UCSD-AML1 (cell line): ENCODE measurements around the gene SVIL.

Experiments used
- DNase-seq: peaks from one replicate; lab custom pipeline; 2025; ENCODE audit not compliant: unreplicated experiment; lab: John Stamatoyannopoulos, UW

The SVIL gene, protein sequence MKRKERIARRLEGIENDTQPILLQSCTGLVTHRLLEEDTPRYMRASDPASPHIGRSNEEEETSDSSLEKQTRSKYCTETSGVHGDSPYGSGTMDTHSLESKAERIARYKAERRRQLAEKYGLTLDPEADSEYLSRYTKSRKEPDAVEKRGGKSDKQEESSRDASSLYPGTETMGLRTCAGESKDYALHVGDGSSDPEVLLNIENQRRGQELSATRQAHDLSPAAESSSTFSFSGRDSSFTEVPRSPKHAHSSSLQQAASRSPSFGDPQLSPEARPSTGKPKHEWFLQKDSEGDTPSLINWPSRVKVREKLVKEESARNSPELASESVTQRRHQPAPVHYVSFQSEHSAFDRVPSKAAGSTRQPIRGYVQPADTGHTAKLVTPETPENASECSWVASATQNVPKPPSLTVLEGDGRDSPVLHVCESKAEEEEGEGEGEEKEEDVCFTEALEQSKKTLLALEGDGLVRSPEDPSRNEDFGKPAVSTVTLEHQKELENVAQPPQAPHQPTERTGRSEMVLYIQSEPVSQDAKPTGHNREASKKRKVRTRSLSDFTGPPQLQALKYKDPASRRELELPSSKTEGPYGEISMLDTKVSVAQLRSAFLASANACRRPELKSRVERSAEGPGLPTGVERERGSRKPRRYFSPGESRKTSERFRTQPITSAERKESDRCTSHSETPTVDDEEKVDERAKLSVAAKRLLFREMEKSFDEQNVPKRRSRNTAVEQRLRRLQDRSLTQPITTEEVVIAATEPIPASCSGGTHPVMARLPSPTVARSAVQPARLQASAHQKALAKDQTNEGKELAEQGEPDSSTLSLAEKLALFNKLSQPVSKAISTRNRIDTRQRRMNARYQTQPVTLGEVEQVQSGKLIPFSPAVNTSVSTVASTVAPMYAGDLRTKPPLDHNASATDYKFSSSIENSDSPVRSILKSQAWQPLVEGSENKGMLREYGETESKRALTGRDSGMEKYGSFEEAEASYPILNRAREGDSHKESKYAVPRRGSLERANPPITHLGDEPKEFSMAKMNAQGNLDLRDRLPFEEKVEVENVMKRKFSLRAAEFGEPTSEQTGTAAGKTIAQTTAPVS (N-terminal part only)

GRCh38 chr10:29634764-29635625 lies at the start of gene SVIL:
TSS of gene SVIL (minus strand) at chr10:29634971. CDS start at chr10:29555058, 79,913 bp downstream.
- no peak for DNase-seq

DNA sequence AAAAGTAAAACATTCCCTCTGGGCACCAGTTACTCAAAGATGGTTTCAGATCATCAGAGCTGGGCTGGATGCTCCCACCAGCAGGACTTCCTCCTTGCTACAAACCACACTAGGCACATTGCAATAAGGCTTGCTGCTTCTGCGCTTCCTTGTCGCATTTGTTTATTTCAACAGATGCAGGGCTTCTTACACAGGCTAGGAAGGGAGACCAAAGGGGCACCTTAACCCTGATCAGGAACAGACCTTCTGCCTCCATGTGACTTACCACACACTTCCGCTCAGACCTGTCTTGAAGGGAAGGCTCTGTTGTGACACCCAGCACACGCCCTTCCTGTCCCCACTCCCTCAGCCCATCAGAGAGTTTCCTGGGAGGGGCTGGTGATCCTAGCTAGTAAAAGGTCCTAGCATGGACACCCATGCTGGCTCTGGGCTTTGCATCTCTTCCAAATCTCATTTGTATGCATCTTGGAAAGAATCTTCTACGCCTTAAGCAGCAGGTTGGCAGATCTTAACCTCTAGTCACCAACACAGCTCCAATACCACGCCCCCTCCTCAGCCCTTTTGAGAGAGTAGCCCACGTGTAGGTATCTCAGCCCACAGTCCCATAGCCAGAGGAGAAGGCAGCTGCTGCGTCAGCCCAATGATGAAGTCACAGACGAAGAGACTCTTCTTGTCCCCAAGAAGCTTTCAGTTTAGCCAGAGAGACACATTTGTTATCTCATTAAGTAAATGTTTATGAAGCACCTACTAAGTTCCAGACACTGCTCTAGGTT lies 47.1 kb upstream of the SVIL start:
- DNase-seq: peak; percentile 77

GRCh38 chr10:29680091-29680490 lies 45.3 kb upstream of the SVIL start:
- DNase-seq: no peak

GRCh38 chr10:29676732-29677131 lies 42.0 kb upstream of the SVIL start:
- DNase-seq: no peak

DNA sequence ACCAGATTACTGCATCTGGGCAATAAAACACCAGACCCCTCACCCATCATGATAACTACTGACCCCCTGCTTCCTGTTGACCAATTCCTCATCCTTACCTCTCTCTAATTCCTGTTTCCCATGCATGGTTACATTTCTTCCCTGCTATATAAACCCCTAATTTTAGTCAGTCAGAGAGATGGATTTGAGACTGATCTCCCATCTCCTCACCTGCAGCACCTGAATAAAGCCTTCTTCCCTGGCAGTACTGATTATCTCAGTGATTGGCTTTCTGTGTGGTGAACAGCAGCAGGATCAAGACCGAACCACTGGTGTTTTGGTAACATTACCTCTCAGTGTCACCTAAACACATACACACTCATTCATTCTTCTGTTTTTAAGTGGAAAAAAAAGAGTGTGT lies 41.2 kb upstream of the SVIL start:
- no peak for DNase-seq

DNA sequence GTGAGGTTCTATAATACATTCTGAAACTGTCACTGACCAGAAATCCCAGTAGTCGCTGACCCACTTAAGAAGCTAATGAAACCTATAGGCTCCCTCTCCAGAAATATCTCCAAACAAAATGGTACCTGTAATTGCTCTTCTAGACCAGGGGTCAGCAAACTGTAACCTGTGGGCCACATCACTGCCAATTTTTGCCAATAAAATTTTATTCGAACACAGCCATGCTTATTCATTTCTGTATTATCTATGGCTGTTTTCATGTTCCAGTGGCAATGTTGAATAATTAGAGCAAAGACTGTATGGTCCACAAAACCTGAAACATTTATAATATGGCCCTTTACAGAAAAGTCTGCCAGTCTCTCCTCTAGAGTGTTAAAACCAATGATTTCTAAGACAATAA lies 37.2 kb upstream of the SVIL start:
- DNase-seq: no peak

GRCh38 chr10:29671228-29671780 lies 36.5 kb upstream of the SVIL start:
- DNase-seq: no peak

- DNase-seq: no peak
Observed at GRCh38 chr10:29670761-29671160, 36.0 kb upstream of the SVIL start.

- DNase-seq: peak; percentile 15
Observed at GRCh38 chr10:29669149-29669548, 34.4 kb upstream of the SVIL start.

GRCh38 chr10:29668628-29669027 lies 33.9 kb upstream of the SVIL start:
- no peak for DNase-seq

- no peak for DNase-seq
Observed at GRCh38 chr10:29667191-29667590, 32.4 kb upstream of the SVIL start.

- no peak for DNase-seq
Observed at GRCh38 chr10:29666201-29666600, 31.4 kb upstream of the SVIL start.

DNA sequence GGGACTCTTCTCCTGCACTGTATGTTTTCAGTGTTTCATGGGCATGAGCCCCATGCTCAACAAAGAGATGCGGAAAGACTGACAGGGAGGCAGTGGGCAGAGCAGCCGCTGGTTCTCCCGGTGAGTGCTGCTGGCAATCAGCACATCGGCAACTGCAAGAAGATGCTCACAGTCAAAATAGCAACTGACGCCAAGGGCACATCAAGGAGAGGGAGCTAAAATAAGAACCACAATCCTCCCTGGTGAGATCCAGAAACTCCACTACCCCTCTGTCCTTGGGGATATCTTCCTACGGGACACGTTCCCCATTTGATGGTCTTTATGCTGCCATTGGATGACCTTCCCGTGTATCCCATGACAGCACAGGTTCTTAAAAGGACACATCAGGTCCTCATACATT lies 28.9 kb upstream of the SVIL start:
- DNase-seq: no peak

DNA sequence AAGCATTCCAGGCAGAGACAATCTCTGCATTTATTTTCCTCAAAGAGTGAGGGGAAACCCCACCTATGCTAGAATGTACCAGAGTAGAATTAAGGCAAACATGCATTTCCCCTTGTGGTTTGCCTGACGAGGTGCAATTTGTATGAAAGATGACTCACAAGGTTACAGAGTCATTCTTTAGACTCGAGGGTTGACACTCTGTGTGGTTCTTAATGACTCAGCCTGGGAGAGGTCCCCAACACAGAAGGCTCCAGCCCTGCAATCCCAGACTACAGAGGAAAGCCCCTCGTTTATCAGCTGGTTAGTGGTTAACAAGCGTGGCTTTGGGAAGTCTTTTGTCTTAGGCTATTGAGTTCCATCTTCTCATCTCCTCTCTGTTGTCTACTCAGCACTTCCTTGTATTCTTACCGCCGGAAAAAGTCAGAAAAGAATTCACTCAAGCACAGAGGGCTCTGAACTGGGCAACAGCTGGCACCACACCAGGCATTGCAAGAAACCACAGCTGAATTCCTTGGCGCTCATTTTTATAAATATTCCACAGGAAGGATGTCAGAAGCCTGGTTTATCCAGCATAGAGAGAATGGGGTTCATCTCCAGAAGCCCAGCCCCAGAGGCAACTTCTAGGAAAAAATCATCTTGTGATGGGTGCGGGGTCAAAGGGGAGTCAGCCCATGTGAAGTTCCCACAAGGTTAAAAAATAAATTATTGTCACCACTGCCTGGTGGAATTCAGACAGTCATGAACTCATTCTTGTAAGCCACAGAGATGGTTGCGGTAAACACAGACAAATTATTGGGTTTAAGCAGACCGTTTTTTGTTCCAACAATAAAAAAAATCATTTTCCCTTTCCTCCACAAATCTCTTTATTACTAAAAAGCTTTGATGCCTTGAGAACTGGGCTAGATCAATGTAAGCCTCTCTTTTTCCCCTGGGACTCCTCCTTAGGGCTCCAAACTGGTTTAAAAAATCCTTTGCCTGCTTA lies 24.5 kb upstream of the SVIL start:
- peak; percentile 35 for DNase-seq

- no peak for DNase-seq
Observed at GRCh38 chr10:29657719-29658274, 23.0 kb upstream of the SVIL start.

DNA sequence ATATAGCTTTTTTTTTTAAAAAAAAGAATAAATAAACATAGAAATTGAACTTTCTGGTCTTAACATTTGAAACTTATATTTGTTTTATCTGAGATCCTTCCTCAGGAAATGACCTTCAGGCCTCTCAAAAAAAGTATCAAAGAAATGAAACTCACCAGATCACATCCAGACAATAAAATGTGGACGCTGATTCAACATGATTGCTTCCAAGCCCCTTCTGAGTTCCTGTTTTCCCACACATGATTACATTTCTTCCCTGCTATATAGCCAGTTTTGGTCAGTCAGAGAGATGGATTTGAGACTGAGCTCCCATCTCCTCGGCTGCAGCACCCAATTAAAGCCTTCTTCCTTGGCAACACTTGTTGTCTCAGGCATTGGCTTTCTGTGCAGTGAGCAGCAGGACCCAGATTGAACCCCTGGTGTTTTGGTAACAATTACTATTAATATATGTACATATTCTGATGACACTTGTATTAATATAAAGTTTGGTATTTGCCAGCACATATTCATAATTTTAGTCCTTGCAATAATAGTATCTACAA lies 21.8 kb upstream of the SVIL start:
- DNase-seq: no peak

GRCh38 chr10:29652192-29652591 lies 17.4 kb upstream of the SVIL start:
- DNase-seq: no peak

- DNase-seq: no peak
Observed at GRCh38 chr10:29651767-29652166, 17.0 kb upstream of the SVIL start.
